ENCODE measurements around the gene KIF26B. TPM values are rescaled to one million over a fixed set of nuclear protein-coding genes. Genes with fewer than 3 reads are reported as not detected.

The KIF26B gene
- total RNA-seq, 2 experiments from 2014 or later = not detected

- Histone ChIP-seq H3K9me3 (ENCODE audit: low read length) (no peaks in the 10 kb centered on the region), H3K79me2 (ENCODE audit: insufficient read depth, low read depth, low read length) (no peaks in the 10 kb centered on the region), H3K36me3 (ENCODE audit: insufficient read depth, low read length) (no peaks in the 10 kb centered on the region), H3K4me1 (ENCODE audit: insufficient read depth, low read length, poor library complexity, severe bottlenecking) (peaks cover 8% of the 10 kb centered on the region), H2AFZ (ENCODE audit: low read length) (no peak overlapping the region), H3K4me3 (ENCODE audit: low read depth, low read length, poor library complexity, severe bottlenecking) (no peak overlapping the region), H3K27ac (ENCODE audit: low read depth, low read length, poor library complexity, severe bottlenecking) (no peak overlapping the region), H3K9me2 (ENCODE audit: insufficient read depth, low read length) (no peaks in the 10 kb centered on the region), H3K4me2 (ENCODE audit: low read length) (no peak overlapping the region), H4K20me1 (ENCODE audit: insufficient read depth, low read length) (no peaks in the 10 kb centered on the region)
- ChIA-PET CTCF (ENCODE audit: unreplicated experiment) (no interaction called here), POLR2A (interaction anchor here (0.7 kb wide), 1 partner anchor 529 kb away, joined by 4 read pairs; no protein-coding TSS in a partner anchor)
- no peak for DNase-seq (ENCODE audit: low spot score)
- no peak for TF ChIP-seq CTCF (conservative IDR thresholded peaks at IDR 0.05; ENCODE audit: low read length)
- TF ChIP-seq EZH2phosphoT487 (IDR thresholded peaks at IDR 0.05; ENCODE audit: borderline replicate concordance, low read depth, low read length) = no peak
- BruUV-seq (replicated peaks) = no TSS peak
- intact Hi-C loops (cut with micrococcal nuclease; ENCODE audit: unreplicated experiment) = no loop called here
Observed at GRCh38 chr1:245698116-245698515, 543.3 kb downstream of the KIF26B start.

- Histone ChIP-seq H3K4me1 (ENCODE audit: insufficient read depth, low read length, poor library complexity, severe bottlenecking) (peaks cover 8% of the 10 kb centered on the region), H3K27ac (ENCODE audit: low read depth, low read length, poor library complexity, severe bottlenecking) (no peak overlapping the region), H3K4me2 (ENCODE audit: low read length) (no peak overlapping the region), H3K9me2 (ENCODE audit: insufficient read depth, low read length) (no peaks in the 10 kb centered on the region), H2AFZ (ENCODE audit: low read length) (no peak overlapping the region), H4K20me1 (ENCODE audit: insufficient read depth, low read length) (no peaks in the 10 kb centered on the region), H3K9me3 (ENCODE audit: low read length) (no peaks in the 10 kb centered on the region), H3K79me2 (ENCODE audit: insufficient read depth, low read depth, low read length) (no peaks in the 10 kb centered on the region), H3K36me3 (ENCODE audit: insufficient read depth, low read length) (no peaks in the 10 kb centered on the region), H3K4me3 (ENCODE audit: low read depth, low read length, poor library complexity, severe bottlenecking) (no peak overlapping the region)
- BruUV-seq (replicated peaks) = no TSS peak
- TF ChIP-seq CTCF (conservative IDR thresholded peaks at IDR 0.05; ENCODE audit: low read length) = no peak
- TF ChIP-seq EZH2phosphoT487 (IDR thresholded peaks at IDR 0.05; ENCODE audit: borderline replicate concordance, low read depth, low read length) = no peak
- CTCF ChIA-PET (ENCODE audit: unreplicated experiment) = no interaction called here
- POLR2A ChIA-PET = no interaction called here
- intact Hi-C loops (cut with micrococcal nuclease; ENCODE audit: unreplicated experiment) = no loop called here
- peak; percentile 53 for DNase-seq (ENCODE audit: low spot score)
Observed at GRCh38 chr1:245698860-245699259, 544.1 kb downstream of the KIF26B start.

- H2AFZ ChIP-seq (ENCODE audit: low read length) = no peak overlapping the region
- ChIA-PET POLR2A (interaction anchor here (0.6 kb wide), 1 partner anchor 213 kb away, joined by 3 read pairs; no protein-coding TSS in a partner anchor), CTCF (ENCODE audit: unreplicated experiment) (no interaction called here)
- no peaks in the 10 kb centered on the region for H3K36me3 ChIP-seq (ENCODE audit: insufficient read depth, low read length)
- TF ChIP-seq EZH2phosphoT487 (IDR thresholded peaks at IDR 0.05; ENCODE audit: borderline replicate concordance, low read depth, low read length) = no peak
- no peak for TF ChIP-seq CTCF (conservative IDR thresholded peaks at IDR 0.05; ENCODE audit: low read length)
- peaks cover 8% of the 10 kb centered on the region for H3K4me1 ChIP-seq (ENCODE audit: insufficient read depth, low read length, poor library complexity, severe bottlenecking)
- no TSS peak for BruUV-seq (replicated peaks)
- no peaks in the 10 kb centered on the region for H4K20me1 ChIP-seq (ENCODE audit: insufficient read depth, low read length)
- no peak for DNase-seq (ENCODE audit: low spot score)
- H3K4me2 ChIP-seq (ENCODE audit: low read length) = no peak overlapping the region
- no peaks in the 10 kb centered on the region for H3K79me2 ChIP-seq (ENCODE audit: insufficient read depth, low read depth, low read length)
- no peaks in the 10 kb centered on the region for H3K9me2 ChIP-seq (ENCODE audit: insufficient read depth, low read length)
- intact Hi-C loops (cut with micrococcal nuclease; ENCODE audit: unreplicated experiment) = loop anchor here (10.0 kb wide), 1 partner anchor 304 kb away; no protein-coding TSS in a partner anchor
- no peak overlapping the region for H3K4me3 ChIP-seq (ENCODE audit: low read depth, low read length, poor library complexity, severe bottlenecking)
- H3K9me3 ChIP-seq (ENCODE audit: low read length) = no peaks in the 10 kb centered on the region
- no peak overlapping the region for H3K27ac ChIP-seq (ENCODE audit: low read depth, low read length, poor library complexity, severe bottlenecking)
Observed at GRCh38 chr1:245700631-245701030, 545.8 kb downstream of the KIF26B start.

Data from OCI-LY7 (cell line).